IPS-18c (cell line): Measurements from ENCODE around the gene TARS3.
"Not testable (repeated sequence)": the region's sequence is repeated elsewhere in the genome, so short reads cannot be mapped to it uniquely, and the experiment has no call there.

Experiments
- H3K4me3 ChIP-seq: 2 replicates; pipeline ENCODE4 v1.7.0; 2013; ENCODE audit warnings: low read depth, mild to moderate bottlenecking, low read length, moderate library complexity; ENCODE audit not compliant: insufficient read depth
- H3K9me3 ChIP-seq: one replicate; pipeline ENCODE4 v1.6.1; 2013; ENCODE audit warnings: mild to moderate bottlenecking, low read length, moderate library complexity; ENCODE audit not compliant: control insufficient read depth, insufficient read depth

The TARS3 gene

GRCh38 chr15:101723874-101724674 is at the start of gene TARS3:
Gene TARS3, minus strand, starts transcription at chr15:101724473. Its CDS starts 86 bp downstream, at chr15:101724387.
- H3K4me3 ChIP-seq: peak within 1 kb of the TSS; percentile 85
- no peaks in the 10 kb centered on the region for H3K9me3 ChIP-seq

- Histone ChIP-seq H3K9me3 (no peaks in the 10 kb centered on the region), H3K4me3 (no peak overlapping the region)
Observed at GRCh38 chr15:101773496-101774100, 49.3 kb upstream of the TARS3 start.

GRCh38 chr15:101772921-101773320 is 48.6 kb upstream of the TARS3 start:
- H3K4me3 ChIP-seq: no peak overlapping the region
- no peaks in the 10 kb centered on the region for H3K9me3 ChIP-seq

GRCh38 chr15:101767083-101767640 is 42.9 kb upstream of the TARS3 start:
- H3K4me3 ChIP-seq, H3K9me3 ChIP-seq: not testable (repeated sequence)

GRCh38 chr15:101765772-101766456 is 41.6 kb upstream of the TARS3 start:
- H3K9me3 ChIP-seq: no peaks in the 10 kb centered on the region
- H3K4me3 ChIP-seq: no peak overlapping the region

GRCh38 chr15:101765340-101765671 is 41.0 kb upstream of the TARS3 start:
- not testable (repeated sequence) for H3K4me3 ChIP-seq, H3K9me3 ChIP-seq

GRCh38 chr15:101764669-101765339 is 40.5 kb upstream of the TARS3 start:
- H3K9me3 ChIP-seq, H3K4me3 ChIP-seq: not testable (repeated sequence)

GRCh38 chr15:101746716-101747082 is 22.4 kb upstream of the TARS3 start:
- H3K9me3 ChIP-seq, H3K4me3 ChIP-seq: not testable (repeated sequence)

- not testable (repeated sequence) for H3K9me3 ChIP-seq, H3K4me3 ChIP-seq
Observed at GRCh38 chr15:101734837-101735236, 10.6 kb upstream of the TARS3 start.

- Histone ChIP-seq H3K9me3 (no peaks in the 10 kb centered on the region), H3K4me3 (no peak overlapping the region)
Observed at GRCh38 chr15:101733545-101733944, 9.3 kb upstream of the TARS3 start.

GRCh38 chr15:101732772-101733171 is 8.5 kb upstream of the TARS3 start:
- no peaks in the 10 kb centered on the region for H3K9me3 ChIP-seq

GRCh38 chr15:101731746-101732145 is 7.5 kb upstream of the TARS3 start:
- no peak overlapping the region for H3K4me3 ChIP-seq
- H3K9me3 ChIP-seq: no peaks in the 10 kb centered on the region

More at GRCh38 chr15:101732772-101733171, 8.5 kb upstream of the TARS3 start:
- no peak overlapping the region for H3K4me3 ChIP-seq

GRCh38 chr15:101727186-101727585 is 2.9 kb upstream of the TARS3 start:
- Histone ChIP-seq H3K4me3 (no peak overlapping the region), H3K9me3 (no peaks in the 10 kb centered on the region)

GRCh38 chr15:101725073-101725472 is 800 bp upstream of the TARS3 start:
- no peak overlapping the region; the same call in 1 of the 2 replicates for H3K4me3 ChIP-seq
- H3K9me3 ChIP-seq: no peaks in the 10 kb centered on the region

GRCh38 chr15:101724675-101725005 is 367 bp upstream of the TARS3 start:
- Histone ChIP-seq H3K4me3 (peak overlapping the region; percentile 34; the same call in 1 of the 2 replicates), H3K9me3 (no peaks in the 10 kb centered on the region)

- H3K9me3 ChIP-seq: no peaks in the 10 kb centered on the region
Observed at GRCh38 chr15:101723171-101723873, 951 bp downstream of the TARS3 start.

GRCh38 chr15:101718896-101719295 is 5.4 kb downstream of the TARS3 start:
- Histone ChIP-seq H3K9me3 (no peaks in the 10 kb centered on the region), H3K4me3 (no peak overlapping the region)

More at GRCh38 chr15:101723171-101723873, 951 bp downstream of the TARS3 start:
- peak overlapping the region; percentile 85 for H3K4me3 ChIP-seq
